ENCODE results near the gene NOP9.

GRCh38 chr14:24284501-24285035 lies 15.1 kb upstream of the NOP9 start:
- TF ChIP-seq POLR2AphosphoS5 (IDR thresholded peaks at IDR 0.05) (no peak), CTCF (IDR thresholded peaks at IDR 0.05) (no peak)
